Measurements from ENCODE around the gene MBD3L5. TPM values are rescaled to one million over a fixed set of nuclear protein-coding genes. Genes with fewer than 3 reads are reported as not detected.

MBD3L5 gene
- total RNA-seq, 1 experiment from 2014 or later, result not detected

GRCh38 chr19:7004313-7004931, 26.0 kb upstream of the MBD3L5 start:
- H3K23ac ChIP-seq (ENCODE audit: insufficient read length, low read depth, low read length), result no peak overlapping the region
- H3K27ac ChIP-seq (ENCODE audit: insufficient read length, low read depth, low read length), result no peak overlapping the region
- peak; percentile 77 for TF ChIP-seq CTCF (conservative IDR thresholded peaks at IDR 0.05)
- H2AFZ ChIP-seq (ENCODE audit: low read length), result no peak overlapping the region
- H3K4me1 ChIP-seq (ENCODE audit: insufficient read depth, low read length), result no peaks in the 10 kb centered on the region
- no peaks in the 10 kb centered on the region for H3K23me2 ChIP-seq (ENCODE audit: insufficient read length, low read depth, low read length, poor library complexity, severe bottlenecking)
- no peak overlapping the region for H3K18ac ChIP-seq (ENCODE audit: insufficient read length, low read depth, low read length)
- no CpG with 5 or more reads among the region's 18 CpGs for WGBS (ENCODE audit: extremely low coverage, insufficient read length, low lambda C conversion rate)
- H3K56ac ChIP-seq (ENCODE audit: insufficient read length, low read depth, low read length), result no peak overlapping the region
- H2BK12ac ChIP-seq (ENCODE audit: insufficient read length, low read depth, low read length), result no peak overlapping the region
- Mint-ChIP-seq H3K4me3 (no peak overlapping the region), H3K27me3 (ENCODE audit: low read depth) (peaks cover 2% of the 10 kb centered on the region), H3K27ac (no peak overlapping the region), H3K4me1 (no peaks in the 10 kb centered on the region), H3K36me3 (ENCODE audit: insufficient read depth in 1 of 3, low read depth in 3 of 3) (peaks cover 5 to 23% (median 5%) of the 10 kb centered on the region in 3 experiments; a peak in 4 of 7 replicates), H3K9me3 (peaks cover 76 to 87% of the 10 kb centered on the region in 2 experiments)
- H4K8ac ChIP-seq (replicated peaks; ENCODE audit: insufficient read length, low read depth, low read length), result no peak overlapping the region
- no peak overlapping the region for H2BK15ac ChIP-seq (ENCODE audit: low read depth, low read length)
- H4K91ac ChIP-seq (ENCODE audit: insufficient read length, low read depth, low read length), result no peak overlapping the region
- DNase-seq, result no peak
- no peak overlapping the region for H3K14ac ChIP-seq (ENCODE audit: insufficient read depth, low read length)
- no peak overlapping the region for H2BK5ac ChIP-seq (ENCODE audit: insufficient read length, low read length)
- H3T11ph ChIP-seq (ENCODE audit: low read length), result no peak overlapping the region
- no peak overlapping the region for H3K9ac ChIP-seq (ENCODE audit: extremely low read depth, insufficient read length, low read length)
- no peak overlapping the region for H2AK5ac ChIP-seq (ENCODE audit: insufficient read length, low read length)
- no peak overlapping the region for H2BK120ac ChIP-seq (ENCODE audit: low read depth, low read length, poor library complexity, severe bottlenecking)
- peaks cover 37% of the 10 kb centered on the region for H3K9me3 ChIP-seq (ENCODE audit: control insufficient read depth, low read depth, low read length)
- no peak overlapping the region for H3K4me2 ChIP-seq (ENCODE audit: insufficient read depth, insufficient read length, low read length)
- no peak overlapping the region for H4K5ac ChIP-seq (ENCODE audit: insufficient read length, low read depth, low read length)
- H3K79me1 ChIP-seq (ENCODE audit: insufficient read depth, low read depth, low read length, poor library complexity, severe bottlenecking), result no peaks in the 10 kb centered on the region
- no peaks in the 10 kb centered on the region for H3K27me3 ChIP-seq (ENCODE audit: insufficient read depth, low read length)
- no peak overlapping the region for H2BK20ac ChIP-seq (ENCODE audit: low read depth, low read length, poor library complexity, severe bottlenecking)
- no peaks in the 10 kb centered on the region for H4K20me1 ChIP-seq (ENCODE audit: control insufficient read depth, insufficient read depth, insufficient read length)
- no peaks in the 10 kb centered on the region for H3K79me2 ChIP-seq (ENCODE audit: insufficient read depth, low read length)
- no peak overlapping the region for H3K4ac ChIP-seq (ENCODE audit: low read depth, low read length)

All from H9 (cell line).